HUES6 (cell line): ENCODE data around the gene HLA-DPA1.

Source experiments
- H3K27ac ChIP-seq: 2 replicates; pipeline ENCODE4 v1.7.0; 2013; ENCODE audit warnings: low read depth, mild to moderate bottlenecking, low read length, inconsistent platforms
- H3K27me3 ChIP-seq: 2 replicates; pipeline ENCODE4 v1.6.1; 2013; ENCODE audit warnings: low read length; ENCODE audit not compliant: control insufficient read depth, insufficient read depth
- H3K36me3 ChIP-seq: 2 replicates; pipeline ENCODE4 v1.6.1; 2013; ENCODE audit warnings: low read length; ENCODE audit not compliant: control insufficient read depth, insufficient read depth
- H3K4me1 ChIP-seq: 2 replicates; pipeline ENCODE4 v1.6.1; 2013; ENCODE audit warnings: low read length; ENCODE audit not compliant: control insufficient read depth, insufficient read depth
- H3K4me3 ChIP-seq: 2 replicates; pipeline ENCODE4 v1.5.1; 2013; ENCODE audit warnings: low read depth, low read length
- H3K9ac ChIP-seq: one replicate; pipeline ENCODE4 v1.6.1; 2013; ENCODE audit warnings: mild to moderate bottlenecking, low read length
- H3K9me3 ChIP-seq: 2 replicates; pipeline ENCODE4 v1.6.1; 2013; ENCODE audit warnings: low read depth, low read length; ENCODE audit not compliant: control insufficient read depth, insufficient read depth

The HLA-DPA1 gene

DNA sequence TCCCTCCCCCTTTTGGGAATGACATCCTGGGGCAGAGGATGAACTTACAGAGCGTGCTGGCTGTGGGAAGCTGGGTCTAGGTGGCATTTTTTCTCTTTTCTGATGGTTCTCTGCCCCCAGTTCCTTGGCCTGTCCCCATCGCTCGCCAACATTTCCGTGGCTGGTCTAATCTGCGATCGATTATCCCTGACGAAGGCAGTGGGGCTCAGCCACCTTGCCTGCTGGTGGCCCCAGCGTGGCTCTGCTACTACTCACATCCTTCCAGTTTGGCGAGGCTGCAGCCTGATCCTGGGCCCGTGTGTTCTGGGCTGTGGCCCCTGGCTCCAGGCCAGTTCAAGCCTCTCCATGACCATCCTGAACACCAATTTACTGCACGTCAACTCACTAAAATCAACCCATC is 57.7 kb downstream of the HLA-DPA1 start:
- Histone ChIP-seq H3K4me3 (no peak overlapping the region), H3K4me1 (peaks cover 4% of the 10 kb centered on the region), H3K27ac (no peak overlapping the region), H3K9ac (no peak overlapping the region), H3K36me3 (no peaks in the 10 kb centered on the region), H3K9me3 (no peaks in the 10 kb centered on the region), H3K27me3 (no peaks in the 10 kb centered on the region)

- Histone ChIP-seq H3K4me3 (no peak overlapping the region), H3K9me3 (no peaks in the 10 kb centered on the region), H3K4me1 (peaks cover 11% of the 10 kb centered on the region), H3K9ac (no peak overlapping the region), H3K27ac (no peak overlapping the region), H3K36me3 (no peaks in the 10 kb centered on the region), H3K27me3 (no peaks in the 10 kb centered on the region)
These were observed 58.4 kb downstream of the HLA-DPA1 start for GRCh38 chr6:33014841-33015634.
